Adrenal gland (tissue), 12 donors: ENCODE results near the gene ADGRD2. TPM values are rescaled to one million over a fixed set of nuclear protein-coding genes. Genes with fewer than 3 reads are reported as not detected.

ENCODE experiments used
- DNase-seq, 7 donors: peaks; one replicate each; pipeline ENCODE4 v3.0.0-alpha.2; 2019 to 2020
- H3K27ac ChIP-seq, 5 donors: fragments of 200-600 bp; sonication (generic) in 4 of 5; 1 replicate in 3 of 5; 2 replicates in 2 of 5; pipeline versions ENCODE4 v1.5.1 to v1.8.0; 2016 to 2020; ENCODE audit warnings: mild to moderate bottlenecking in 1 of 5
- H3K27me3 ChIP-seq: fragments of 200-600 bp; 2 replicates; pipeline ENCODE4 v1.8.0; 2021
- H3K36me3 ChIP-seq, 2 donors: fragments of 200-600 bp; replicated peaks in 1 of 2; 1 replicate in 1 of 2; 2 replicates in 1 of 2; pipeline versions ENCODE4 v1.5.1 to v1.8.0; 2018 to 2022
- H3K4me1 ChIP-seq, 2 donors: fragments of 200-600 bp; replicated peaks in 1 of 2; 1 replicate in 1 of 2; 2 replicates in 1 of 2; pipeline versions ENCODE4 v1.5.1 to v1.8.0; 2018 to 2021
- H3K4me3 ChIP-seq, 4 donors: fragments of 200-600 bp; sonication (generic) in 3 of 4; one replicate each; pipeline ENCODE4 v1.5.1; 2016 to 2018
- H3K9me3 ChIP-seq, 3 donors: fragments of 200-600 bp; sonication (generic) in 1 of 3; replicated peaks in 1 of 3; 1 replicate in 2 of 3; 2 replicates in 1 of 3; pipeline versions ENCODE4 v1.5.1 to v1.8.0; 2016 to 2021
- CTCF ChIP-seq, 6 experiments: fragments of 450-650 bp in 4 of 6; fragments of 200-600 bp in 2 of 6; sonication (generic) in 1 of 6; IDR thresholded peaks; 1 replicate in 5 of 6; 2 replicates in 1 of 6; pipeline versions ENCODE4 v1.5.1 to v1.8.0; 2016 to 2021; ENCODE audit warnings: antibody characterized with exemption in 6 of 6, mild to moderate bottlenecking in 2 of 6, moderate library complexity in 1 of 6
- POLR2A ChIP-seq, 2 donors: fragments of 450-650 bp; IDR thresholded peaks; one replicate each; pipeline ENCODE4 v1.6.1; 2017; ENCODE audit warnings: antibody characterized with exemption in 2 of 2, mild to moderate bottlenecking in 2 of 2, moderate library complexity in 1 of 2
- WGBS, 4 donors: extraction: QIAGEN DNeasy Blood & Tissue Kit in 2 of 4; methylation state at CpG; one replicate each; pipeline versions ENCODE4 v1.1.5 to v1.1.7; 2013 to 2017; 5-methylcytosine and 5-hydroxymethylcytosine counted together
- intact Hi-C, 2 donors: fragments of 100-400 bp; cut with DNase I; formaldehyde crosslinking; loops; one replicate each; pipeline versions ENCODE4 v1.14.1 to v1.15.0; 2022 to 2023
- polyA plus RNA-seq, 3 donors: library from polyadenylated mRNA; stranded (reverse); fragments of 200-250 nt in 2 of 3; fragments of 350-450 nt in 1 of 3; fragmentation: Illumina TruSeq in 1 of 3; extraction: RNeasy Lipid Tissue Mini Kit (QIAGEN cat#74804) in 1 of 3; gene quantifications; one replicate each; pipeline ENCODE4 v1.2.3, GENCODE V29; 2013 to 2014
- total RNA-seq, 9 donors: library from RNA; depleted of rRNA in 4 of 9; stranded (reverse); fragments of >200 nt in 4 of 9; fragments of 120-200 nt in 1 of 9; fragmentation: NEBNext Ultra II Directional in 1 of 9; extraction: Animal tissue kit (Norgen Biotek cat#: 25700) in 1 of 9; gene quantifications; one replicate each; pipeline versions ENCODE4 v1.1.0 to v1.2.4, GENCODE V29; 2013 to 2023
- donor health status: healthy with polysubstance abuse.
- donor health status: Bipolar disorder and iron deficiency.
- donor health status: DM: yes; HTN: yes; CAD: no.
- donor health status: DM: no; HTN: no; CAD: no.
- donor health status: DM: no; HTN: no; CAD: no.
- donor health status: DM: yes; HTN: yes; CAD: no.

The ADGRD2 gene
- total and polyA plus RNA-seq, 12 donors = 0.16 to 4.4 (median 0.46) TPM; not detected in 4

GRCh38 chr9:124443625-124444024, 6.6 kb upstream of the ADGRD2 start:
- H3K4me3 ChIP-seq = no peak overlapping the region
- no peak overlapping the region for H3K27ac ChIP-seq
- H3K36me3 ChIP-seq = no peaks in the 10 kb centered on the region
- WGBS, 4 donors = 75 to 94% (median 86%) methylated on average over 2 of the region's 2 CpGs
- H3K27me3 ChIP-seq = no peaks in the 10 kb centered on the region
- no peak for TF ChIP-seq CTCF (IDR thresholded peaks at IDR 0.05)
- no peak for TF ChIP-seq POLR2A (IDR thresholded peaks at IDR 0.05)
- no peak for DNase-seq
- intact Hi-C loops = no loop called here
- H3K4me1 ChIP-seq = peaks cover 10 to 11% of the 10 kb centered on the region in 2 donors
- no peaks in the 10 kb centered on the region for H3K9me3 ChIP-seq

- WGBS, 4 donors = 82 to 86% (median 83%) methylated on average over 3 of the region's 3 CpGs
- no peaks in the 10 kb centered on the region for H3K27me3 ChIP-seq
- H3K4me3 ChIP-seq = no peak overlapping the region
- no peak overlapping the region for H3K27ac ChIP-seq
- intact Hi-C loops = no loop called here
- TF ChIP-seq CTCF (IDR thresholded peaks at IDR 0.05) = no peak
- TF ChIP-seq POLR2A (IDR thresholded peaks at IDR 0.05) = no peak
- no peaks in the 10 kb centered on the region for H3K9me3 ChIP-seq
- H3K36me3 ChIP-seq = no peaks in the 10 kb centered on the region
- H3K4me1 ChIP-seq = peaks cover 10 to 11% of the 10 kb centered on the region in 2 donors
- no peak for DNase-seq
These were observed 6.1 kb upstream of the ADGRD2 start for GRCh38 chr9:124444166-124444565.

DNA sequence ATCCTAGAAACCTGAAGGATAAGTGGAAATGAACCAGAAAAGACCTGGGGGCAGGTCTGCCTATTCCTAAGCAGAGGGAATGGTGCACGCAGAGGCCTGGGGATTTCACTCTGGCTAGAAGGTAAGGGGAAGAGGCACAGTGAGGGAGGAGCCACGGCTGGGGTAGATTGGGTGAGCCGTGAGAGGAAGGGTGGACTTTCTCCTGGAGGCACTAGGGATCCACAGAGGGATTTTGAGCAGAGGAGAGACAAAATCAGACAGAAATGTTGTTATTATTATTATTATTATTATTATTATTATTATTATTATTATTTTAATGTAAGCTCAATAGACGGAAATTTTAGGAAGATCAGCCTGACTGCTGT, 3.0 kb upstream of the ADGRD2 start:
- Histone ChIP-seq H3K27me3 (no peaks in the 10 kb centered on the region), H3K9me3 (no peaks in the 10 kb centered on the region), H3K36me3 (no peaks in the 10 kb centered on the region), H3K4me1 (peaks cover 17% of the 10 kb centered on the region in 2 donors), H3K27ac (peak overlapping the region in 1 of 5 donors; percentile 52), H3K4me3 (no peak overlapping the region)
- 78 to 86% (median 81%) methylated on average over 4 of the region's 4 CpGs for WGBS, 4 donors
- TF ChIP-seq CTCF (IDR thresholded peaks at IDR 0.05) (no peak), POLR2A (IDR thresholded peaks at IDR 0.05) (no peak)
- peak in 2 of 7 donors; percentile 4 to 9 for DNase-seq
- intact Hi-C loops = no loop called here

DNA sequence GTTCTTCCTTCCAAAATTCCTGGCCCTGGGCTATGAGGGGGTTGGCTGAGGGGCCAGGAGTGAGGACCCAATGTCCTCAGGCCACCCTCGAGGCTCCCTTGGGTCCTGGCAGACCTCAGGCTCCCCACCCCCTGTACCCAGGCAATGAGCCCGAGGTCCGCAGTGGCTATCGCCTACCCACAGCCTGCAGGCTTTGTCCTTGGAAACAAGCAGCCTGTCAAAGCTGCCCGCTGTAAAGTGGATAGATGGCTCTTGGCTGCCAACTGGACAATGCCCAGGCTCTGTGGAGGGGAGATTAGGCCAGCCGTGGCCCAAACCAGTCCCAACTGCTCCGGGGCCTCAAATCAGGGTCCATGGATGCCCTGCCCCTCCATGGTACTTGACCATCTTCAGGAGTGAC, 2.2 kb upstream of the ADGRD2 start:
- Histone ChIP-seq H3K36me3 (no peaks in the 10 kb centered on the region), H3K4me1 (peaks cover 17% of the 10 kb centered on the region in 2 donors), H3K4me3 (no peak overlapping the region), H3K27ac (peak overlapping the region in 3 of 5 donors; percentile 51 to 57 (median 52)), H3K9me3 (no peaks in the 10 kb centered on the region), H3K27me3 (peaks cover 5% of the 10 kb centered on the region)
- TF ChIP-seq POLR2A (IDR thresholded peaks at IDR 0.05) = no peak
- TF ChIP-seq CTCF (IDR thresholded peaks at IDR 0.05) = no peak
- DNase-seq = peak; percentile 67 to 90 (median 88)
- WGBS, 4 donors = 32 to 35% (median 32%) methylated on average over 5 to 7 of the region's 7 CpGs; no CpG with 5 or more reads in 1 of the 4 donors
- intact Hi-C loops = no loop called here
